GM12801 (cell line): ENCODE results near the gene OR5AK2.

Source experiments
- TF ChIP-seq, protein P1 (sequence below): IDR thresholded peaks from one replicate; pipeline ENCODE4 v1.5.1; 2011; ENCODE audit warnings: control low read depth; ENCODE audit not compliant: insufficient read length; ENCODE audit errors: extremely low read depth

Gene OR5AK2, protein sequence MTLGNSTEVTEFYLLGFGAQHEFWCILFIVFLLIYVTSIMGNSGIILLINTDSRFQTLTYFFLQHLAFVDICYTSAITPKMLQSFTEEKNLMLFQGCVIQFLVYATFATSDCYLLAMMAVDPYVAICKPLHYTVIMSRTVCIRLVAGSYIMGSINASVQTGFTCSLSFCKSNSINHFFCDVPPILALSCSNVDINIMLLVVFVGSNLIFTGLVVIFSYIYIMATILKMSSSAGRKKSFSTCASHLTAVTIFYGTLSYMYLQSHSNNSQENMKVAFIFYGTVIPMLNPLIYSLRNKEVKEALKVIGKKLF

DNA sequence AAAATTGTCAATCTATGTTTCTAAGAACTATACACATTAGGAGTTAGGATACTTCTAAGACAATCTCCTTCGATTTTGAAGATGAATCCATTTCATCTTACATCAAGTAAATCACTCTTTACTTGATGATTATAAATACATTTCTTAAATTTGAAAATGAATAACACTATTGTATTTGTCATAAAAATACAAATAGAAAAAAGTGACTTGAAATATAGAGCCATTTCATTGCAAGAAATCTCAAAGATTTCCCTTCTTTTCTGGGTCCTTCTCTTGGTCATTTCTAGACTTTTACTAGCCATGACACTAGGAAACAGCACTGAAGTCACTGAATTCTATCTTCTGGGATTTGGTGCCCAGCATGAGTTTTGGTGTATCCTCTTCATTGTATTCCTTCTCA lies at the start of gene OR5AK2:
OR5AK2 (plus strand) TSS at position 301 of the 400 bp plus-strand sequence; CDS start at position 301, 0 bp downstream.
- TF ChIP-seq, protein P1, sequence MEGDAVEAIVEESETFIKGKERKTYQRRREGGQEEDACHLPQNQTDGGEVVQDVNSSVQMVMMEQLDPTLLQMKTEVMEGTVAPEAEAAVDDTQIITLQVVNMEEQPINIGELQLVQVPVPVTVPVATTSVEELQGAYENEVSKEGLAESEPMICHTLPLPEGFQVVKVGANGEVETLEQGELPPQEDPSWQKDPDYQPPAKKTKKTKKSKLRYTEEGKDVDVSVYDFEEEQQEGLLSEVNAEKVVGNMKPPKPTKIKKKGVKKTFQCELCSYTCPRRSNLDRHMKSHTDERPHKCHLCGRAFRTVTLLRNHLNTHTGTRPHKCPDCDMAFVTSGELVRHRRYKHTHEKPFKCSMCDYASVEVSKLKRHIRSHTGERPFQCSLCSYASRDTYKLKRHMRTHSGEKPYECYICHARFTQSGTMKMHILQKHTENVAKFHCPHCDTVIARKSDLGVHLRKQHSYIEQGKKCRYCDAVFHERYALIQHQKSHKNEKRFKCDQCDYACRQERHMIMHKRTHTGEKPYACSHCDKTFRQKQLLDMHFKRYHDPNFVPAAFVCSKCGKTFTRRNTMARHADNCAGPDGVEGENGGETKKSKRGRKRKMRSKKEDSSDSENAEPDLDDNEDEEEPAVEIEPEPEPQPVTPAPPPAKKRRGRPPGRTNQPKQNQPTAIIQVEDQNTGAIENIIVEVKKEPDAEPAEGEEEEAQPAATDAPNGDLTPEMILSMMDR: no peak

DNA sequence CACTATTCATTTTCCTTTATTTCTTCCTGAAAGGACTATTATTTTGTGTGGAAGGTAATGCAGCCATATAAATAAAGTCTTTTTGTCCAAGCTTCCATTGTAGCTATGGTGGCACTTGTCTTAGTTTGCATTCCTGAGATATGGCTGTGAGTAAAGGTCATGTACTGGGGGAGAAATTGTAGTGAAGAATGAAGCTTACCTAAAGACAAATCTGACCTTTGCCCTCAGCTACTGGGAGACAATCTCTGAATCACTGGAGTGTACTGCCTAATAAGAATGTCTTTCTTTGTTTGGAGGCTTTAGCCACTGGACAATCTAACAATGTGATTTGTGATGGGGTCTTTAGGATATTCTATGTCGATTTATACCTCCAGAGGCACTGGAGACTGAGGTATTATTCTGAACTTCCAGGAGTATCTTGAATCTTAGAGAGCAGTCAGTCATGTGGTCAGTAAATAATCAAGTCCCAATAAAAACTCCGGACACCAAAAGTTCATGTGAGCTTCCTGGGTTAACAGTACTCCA lies 39.7 kb upstream of the OR5AK2 start:
- TF ChIP-seq, protein P1: no peak

DNA sequence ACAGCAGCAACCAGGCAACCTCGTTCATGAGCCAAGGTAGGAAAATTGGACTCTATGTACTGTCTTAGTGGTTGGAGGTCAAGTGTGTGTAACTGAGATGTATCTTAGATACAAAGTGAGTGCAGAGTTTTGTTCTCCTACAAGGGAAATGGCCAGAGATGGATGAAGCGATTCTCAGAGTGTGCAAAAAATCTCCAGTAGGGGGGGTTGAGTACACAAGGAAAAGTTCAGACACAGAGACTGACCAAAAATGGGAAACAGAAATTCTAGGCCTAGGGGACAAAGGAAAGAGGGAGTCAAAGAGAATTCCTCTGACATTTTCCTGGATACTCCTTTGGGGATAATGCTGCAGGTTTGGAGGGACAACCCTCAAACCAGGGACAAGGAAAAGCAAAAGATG lies 38.2 kb upstream of the OR5AK2 start:
- TF ChIP-seq, protein P1: no peak

DNA sequence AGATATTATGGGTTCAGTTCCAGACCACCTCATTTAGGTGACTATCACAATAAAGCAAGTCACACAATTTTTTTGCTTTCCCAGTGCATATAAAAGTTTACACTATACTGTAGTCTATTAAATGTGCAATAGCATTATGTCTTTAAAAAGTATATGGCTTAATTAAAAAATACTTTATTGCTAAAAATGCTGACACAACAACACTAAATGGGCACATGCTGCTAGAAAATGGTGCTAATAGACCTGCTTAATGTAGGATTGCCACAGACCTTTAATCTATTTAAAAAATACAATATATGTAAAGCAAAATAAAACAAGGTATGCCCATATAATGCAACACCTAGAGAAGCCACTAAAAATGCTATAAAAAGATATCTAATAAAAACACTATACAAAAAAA lies 27.1 kb upstream of the OR5AK2 start:
- TF ChIP-seq, protein P1: no peak

DNA sequence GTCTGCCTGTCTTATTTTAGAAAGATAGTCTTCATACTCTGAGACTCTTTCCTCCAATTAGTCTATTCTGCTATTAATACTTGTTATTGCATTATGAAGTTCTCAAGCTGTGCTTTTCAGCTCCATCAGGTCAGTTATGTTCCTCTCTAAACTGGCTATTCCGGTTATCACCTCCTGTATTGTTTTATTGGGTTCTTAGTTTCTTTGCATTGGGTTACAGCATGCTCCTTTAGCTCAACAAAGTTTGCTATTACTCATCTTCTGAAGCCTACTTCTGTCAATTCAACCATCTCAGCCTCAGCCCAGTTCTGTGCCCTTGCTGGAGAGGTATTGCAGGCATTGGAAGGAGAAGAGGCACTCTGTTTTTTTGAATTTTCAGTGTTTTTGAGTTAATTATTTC lies 21.0 kb upstream of the OR5AK2 start:
- TF ChIP-seq, protein P1: no peak

DNA sequence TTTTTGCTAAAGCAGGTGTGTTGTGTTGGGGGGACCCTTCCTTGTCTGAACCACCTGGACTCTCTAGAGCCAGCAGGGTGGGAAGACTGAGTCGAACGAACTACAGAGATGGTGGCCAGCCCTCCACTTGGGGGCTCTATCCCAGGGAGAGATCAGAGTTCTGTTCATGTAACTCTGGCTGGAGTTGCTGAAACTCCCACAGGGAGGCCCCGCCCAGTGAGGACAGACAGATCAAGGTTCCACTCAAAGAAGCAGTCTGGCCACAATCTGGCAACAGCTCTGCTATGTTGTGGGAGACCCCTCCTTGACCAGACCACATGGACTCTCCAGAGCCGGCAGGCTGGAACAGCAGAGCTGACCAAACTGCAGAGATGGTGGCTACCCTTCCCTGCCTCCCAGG lies 20.2 kb upstream of the OR5AK2 start:
- TF ChIP-seq, protein P1: no peak

DNA sequence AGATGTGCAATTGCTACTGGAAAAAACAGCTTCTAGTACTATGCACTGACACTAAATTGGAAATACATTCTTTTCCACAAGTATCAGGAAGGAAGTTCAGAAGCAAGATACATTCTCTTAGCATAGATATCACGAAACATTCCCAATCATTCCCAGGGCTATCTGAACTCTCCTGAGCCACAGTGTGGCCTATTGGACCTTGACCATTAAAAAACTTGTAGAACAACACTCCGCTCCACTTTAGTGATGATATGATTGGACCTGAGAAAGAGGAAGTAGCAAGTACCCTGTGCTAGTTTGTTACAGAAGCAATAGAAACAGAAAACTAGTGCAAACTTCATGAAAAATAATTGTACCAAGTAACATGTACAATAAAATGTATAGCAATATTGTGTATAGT lies 11.4 kb upstream of the OR5AK2 start:
- TF ChIP-seq, protein P1: no peak

DNA sequence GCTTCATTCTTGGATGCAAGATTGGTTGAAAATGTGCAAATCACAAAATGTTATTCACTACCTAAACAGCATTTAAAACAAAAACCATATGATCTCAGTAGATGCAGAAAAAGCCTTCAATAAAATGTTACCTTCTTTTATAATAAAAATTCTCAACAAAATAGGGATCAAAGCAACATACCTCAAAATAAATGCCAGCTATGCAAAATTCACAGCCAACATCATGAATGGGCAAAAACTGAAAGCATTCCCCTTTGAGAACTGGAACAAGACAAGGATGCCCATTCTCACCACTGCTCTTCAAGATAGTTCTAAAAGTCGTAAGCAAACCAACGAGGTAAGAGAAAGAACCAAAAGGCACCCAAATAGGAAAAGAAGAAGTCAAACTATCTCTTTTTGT lies 2.0 kb downstream of the OR5AK2 start:
- TF ChIP-seq, protein P1: no peak
